ENCODE results near the gene CD300E.

Gene CD300E

DNA sequence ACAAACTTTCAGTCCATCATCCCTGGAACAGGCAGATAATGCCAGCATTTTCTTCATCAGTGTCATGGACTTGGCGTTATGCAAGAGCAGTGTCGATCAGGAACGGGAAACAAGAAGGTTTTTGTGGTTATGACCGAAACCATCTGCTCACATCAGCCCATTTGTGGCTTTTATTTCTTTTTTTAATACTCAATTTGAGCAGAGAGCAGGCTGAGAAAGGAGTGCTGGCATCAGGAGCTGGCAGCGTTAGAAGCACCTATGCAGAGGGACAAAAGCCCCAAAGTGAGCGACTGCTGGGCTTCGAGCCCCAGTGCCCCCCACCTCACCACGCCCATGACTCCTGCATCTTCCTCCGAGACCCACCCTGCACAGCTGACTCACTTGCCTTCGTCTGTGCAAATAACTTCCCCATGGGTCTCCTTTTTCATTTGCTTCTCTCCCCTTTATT lies 16.2 kb upstream of the CD300E start (continued):
- TF ChIP-seq, protein P1, sequence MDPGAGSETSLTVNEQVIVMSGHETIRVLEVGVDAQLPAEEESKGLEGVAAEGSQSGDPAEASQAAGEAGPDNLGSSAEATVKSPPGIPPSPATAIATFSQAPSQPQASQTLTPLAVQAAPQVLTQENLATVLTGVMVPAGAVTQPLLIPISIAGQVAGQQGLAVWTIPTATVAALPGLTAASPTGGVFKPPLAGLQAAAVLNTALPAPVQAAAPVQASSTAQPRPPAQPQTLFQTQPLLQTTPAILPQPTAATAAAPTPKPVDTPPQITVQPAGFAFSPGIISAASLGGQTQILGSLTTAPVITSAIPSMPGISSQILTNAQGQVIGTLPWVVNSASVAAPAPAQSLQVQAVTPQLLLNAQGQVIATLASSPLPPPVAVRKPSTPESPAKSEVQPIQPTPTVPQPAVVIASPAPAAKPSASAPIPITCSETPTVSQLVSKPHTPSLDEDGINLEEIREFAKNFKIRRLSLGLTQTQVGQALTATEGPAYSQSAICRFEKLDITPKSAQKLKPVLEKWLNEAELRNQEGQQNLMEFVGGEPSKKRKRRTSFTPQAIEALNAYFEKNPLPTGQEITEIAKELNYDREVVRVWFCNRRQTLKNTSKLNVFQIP (CRISPR knock-in tag; IDR thresholded peaks at IDR 0.05; ENCODE audit: borderline replicate concordance, low read depth), result no peak
- TF ChIP-seq, protein P2, sequence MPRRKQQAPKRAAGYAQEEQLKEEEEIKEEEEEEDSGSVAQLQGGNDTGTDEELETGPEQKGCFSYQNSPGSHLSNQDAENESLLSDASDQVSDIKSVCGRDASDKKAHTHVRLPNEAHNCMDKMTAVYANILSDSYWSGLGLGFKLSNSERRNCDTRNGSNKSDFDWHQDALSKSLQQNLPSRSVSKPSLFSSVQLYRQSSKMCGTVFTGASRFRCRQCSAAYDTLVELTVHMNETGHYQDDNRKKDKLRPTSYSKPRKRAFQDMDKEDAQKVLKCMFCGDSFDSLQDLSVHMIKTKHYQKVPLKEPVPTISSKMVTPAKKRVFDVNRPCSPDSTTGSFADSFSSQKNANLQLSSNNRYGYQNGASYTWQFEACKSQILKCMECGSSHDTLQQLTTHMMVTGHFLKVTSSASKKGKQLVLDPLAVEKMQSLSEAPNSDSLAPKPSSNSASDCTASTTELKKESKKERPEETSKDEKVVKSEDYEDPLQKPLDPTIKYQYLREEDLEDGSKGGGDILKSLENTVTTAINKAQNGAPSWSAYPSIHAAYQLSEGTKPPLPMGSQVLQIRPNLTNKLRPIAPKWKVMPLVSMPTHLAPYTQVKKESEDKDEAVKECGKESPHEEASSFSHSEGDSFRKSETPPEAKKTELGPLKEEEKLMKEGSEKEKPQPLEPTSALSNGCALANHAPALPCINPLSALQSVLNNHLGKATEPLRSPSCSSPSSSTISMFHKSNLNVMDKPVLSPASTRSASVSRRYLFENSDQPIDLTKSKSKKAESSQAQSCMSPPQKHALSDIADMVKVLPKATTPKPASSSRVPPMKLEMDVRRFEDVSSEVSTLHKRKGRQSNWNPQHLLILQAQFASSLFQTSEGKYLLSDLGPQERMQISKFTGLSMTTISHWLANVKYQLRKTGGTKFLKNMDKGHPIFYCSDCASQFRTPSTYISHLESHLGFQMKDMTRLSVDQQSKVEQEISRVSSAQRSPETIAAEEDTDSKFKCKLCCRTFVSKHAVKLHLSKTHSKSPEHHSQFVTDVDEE (CRISPR knock-in tag; IDR thresholded peaks at IDR 0.05), result no peak
- TF ChIP-seq ZNF8 (CRISPR knock-in tag; IDR thresholded peaks at IDR 0.05), result no peak
- TF ChIP-seq, protein P3, sequence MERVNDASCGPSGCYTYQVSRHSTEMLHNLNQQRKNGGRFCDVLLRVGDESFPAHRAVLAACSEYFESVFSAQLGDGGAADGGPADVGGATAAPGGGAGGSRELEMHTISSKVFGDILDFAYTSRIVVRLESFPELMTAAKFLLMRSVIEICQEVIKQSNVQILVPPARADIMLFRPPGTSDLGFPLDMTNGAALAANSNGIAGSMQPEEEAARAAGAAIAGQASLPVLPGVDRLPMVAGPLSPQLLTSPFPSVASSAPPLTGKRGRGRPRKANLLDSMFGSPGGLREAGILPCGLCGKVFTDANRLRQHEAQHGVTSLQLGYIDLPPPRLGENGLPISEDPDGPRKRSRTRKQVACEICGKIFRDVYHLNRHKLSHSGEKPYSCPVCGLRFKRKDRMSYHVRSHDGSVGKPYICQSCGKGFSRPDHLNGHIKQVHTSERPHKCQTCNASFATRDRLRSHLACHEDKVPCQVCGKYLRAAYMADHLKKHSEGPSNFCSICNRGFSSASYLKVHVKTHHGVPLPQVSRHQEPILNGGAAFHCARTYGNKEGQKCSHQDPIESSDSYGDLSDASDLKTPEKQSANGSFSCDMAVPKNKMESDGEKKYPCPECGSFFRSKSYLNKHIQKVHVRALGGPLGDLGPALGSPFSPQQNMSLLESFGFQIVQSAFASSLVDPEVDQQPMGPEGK (CRISPR knock-in tag; IDR thresholded peaks at IDR 0.05; ENCODE audit: borderline replicate concordance), result no peak
- no peak for TF ChIP-seq CSDC2 (CRISPR knock-in tag; IDR thresholded peaks at IDR 0.05)
- no peak for TF ChIP-seq OSR1 (CRISPR knock-in tag; IDR thresholded peaks at IDR 0.05)

DNA sequence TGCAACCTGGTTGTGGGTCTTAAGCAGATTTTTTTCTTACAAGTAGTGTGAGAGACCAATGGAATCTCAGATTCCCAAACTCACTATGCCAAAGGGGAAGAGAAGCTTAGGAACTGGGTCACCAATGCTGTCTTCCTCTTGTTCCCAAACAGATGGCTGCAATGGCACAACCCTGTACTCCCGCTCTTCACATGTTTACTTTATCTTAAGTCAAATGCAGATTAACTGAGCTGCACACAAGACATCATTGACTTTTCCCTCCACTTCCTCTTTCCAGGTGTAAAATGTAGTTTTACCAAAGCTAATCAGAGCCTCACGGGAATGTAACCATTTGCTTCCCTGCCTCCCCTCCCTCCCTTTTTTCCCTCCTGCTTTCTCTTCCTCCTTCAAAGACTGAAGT lies 14.4 kb upstream of the CD300E start:
- TF ChIP-seq ZFP3 (CRISPR knock-in tag; IDR thresholded peaks at IDR 0.05) (no peak), ZNF565 (CRISPR knock-in tag; conservative IDR thresholded peaks at IDR 0.05; ENCODE audit: low read depth) (no peak), CSDC2 (CRISPR knock-in tag; IDR thresholded peaks at IDR 0.05) (no peak), PPARA (CRISPR knock-in tag; IDR thresholded peaks at IDR 0.05; ENCODE audit: borderline replicate concordance) (no peak), ZFP30 (CRISPR knock-in tag; IDR thresholded peaks at IDR 0.05) (no peak), RARB (CRISPR knock-in tag; IDR thresholded peaks at IDR 0.05) (no peak), ZNF8 (CRISPR knock-in tag; IDR thresholded peaks at IDR 0.05) (no peak), TCF4 (CRISPR knock-in tag; IDR thresholded peaks at IDR 0.05; ENCODE audit: borderline replicate concordance) (no peak), SNAI2 (CRISPR knock-in tag; IDR thresholded peaks at IDR 0.05) (no peak), ISL1 (CRISPR knock-in tag; IDR thresholded peaks at IDR 0.05) (no peak), ZC3H10 (CRISPR knock-in tag; IDR thresholded peaks at IDR 0.05) (no peak), ESRRG (CRISPR knock-in tag; IDR thresholded peaks at IDR 0.05) (no peak)
- TF ChIP-seq, protein P1 (CRISPR knock-in tag; IDR thresholded peaks at IDR 0.05; ENCODE audit: borderline replicate concordance, low read depth), result no peak
- TF ChIP-seq, protein P2 (CRISPR knock-in tag; IDR thresholded peaks at IDR 0.05), result no peak
- TF ChIP-seq, protein P4, sequence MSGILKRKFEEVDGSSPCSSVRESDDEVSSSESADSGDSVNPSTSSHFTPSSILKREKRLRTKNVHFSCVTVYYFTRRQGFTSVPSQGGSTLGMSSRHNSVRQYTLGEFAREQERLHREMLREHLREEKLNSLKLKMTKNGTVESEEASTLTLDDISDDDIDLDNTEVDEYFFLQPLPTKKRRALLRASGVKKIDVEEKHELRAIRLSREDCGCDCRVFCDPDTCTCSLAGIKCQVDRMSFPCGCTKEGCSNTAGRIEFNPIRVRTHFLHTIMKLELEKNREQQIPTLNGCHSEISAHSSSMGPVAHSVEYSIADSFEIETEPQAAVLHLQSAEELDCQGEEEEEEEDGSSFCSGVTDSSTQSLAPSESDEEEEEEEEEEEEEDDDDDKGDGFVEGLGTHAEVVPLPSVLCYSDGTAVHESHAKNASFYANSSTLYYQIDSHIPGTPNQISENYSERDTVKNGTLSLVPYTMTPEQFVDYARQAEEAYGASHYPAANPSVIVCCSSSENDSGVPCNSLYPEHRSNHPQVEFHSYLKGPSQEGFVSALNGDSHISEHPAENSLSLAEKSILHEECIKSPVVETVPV (CRISPR knock-in tag; IDR thresholded peaks at IDR 0.05), result no peak
- ATAC-seq, result no peak

DNA sequence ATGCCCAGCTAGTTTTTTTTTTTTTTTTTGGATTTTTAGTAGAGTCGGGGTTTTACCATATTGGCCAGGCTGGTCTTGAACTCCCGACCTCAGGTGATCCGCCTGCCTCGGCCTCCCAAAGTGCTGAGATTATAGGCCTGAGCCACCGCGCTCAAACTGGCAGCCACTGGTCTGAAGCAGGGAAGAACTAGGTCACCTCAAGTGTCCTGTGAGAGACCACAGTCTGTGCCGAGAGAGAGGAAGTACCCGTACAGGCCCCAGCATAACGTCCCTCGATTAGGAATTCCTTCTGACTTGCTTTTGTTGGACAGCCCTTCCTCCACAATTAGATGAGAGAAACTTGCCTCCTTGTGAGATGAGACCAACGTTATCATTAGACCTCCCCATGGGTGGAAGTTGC lies 13.7 kb upstream of the CD300E start:
- no peak for ATAC-seq
- TF ChIP-seq CSDC2 (CRISPR knock-in tag; IDR thresholded peaks at IDR 0.05) (no peak), BACH2 (CRISPR knock-in tag; IDR thresholded peaks at IDR 0.05; ENCODE audit: borderline replicate concordance) (no peak), GLIS3 (CRISPR knock-in tag; IDR thresholded peaks at IDR 0.05) (no peak), ISL1 (CRISPR knock-in tag; IDR thresholded peaks at IDR 0.05) (no peak), ZNF8 (CRISPR knock-in tag; IDR thresholded peaks at IDR 0.05) (no peak), ZNF565 (CRISPR knock-in tag; conservative IDR thresholded peaks at IDR 0.05; ENCODE audit: low read depth) (no peak)
- TF ChIP-seq, protein P1 (CRISPR knock-in tag; IDR thresholded peaks at IDR 0.05; ENCODE audit: borderline replicate concordance, low read depth), result no peak
- TF ChIP-seq, protein P4 (CRISPR knock-in tag; IDR thresholded peaks at IDR 0.05), result no peak

Data from SK-N-SH treated with all-trans-retinoic acid at 6 μM for 48 hours (cell line).